C4-2B (cell line): Measurements from ENCODE around the gene PRKG1.

Source experiments
- H3K27ac ChIP-seq: fragments of 450-650 bp; 2 replicates; pipeline ENCODE4 v1.5.1; 2017
- ZFX ChIP-seq: fragments of 450-650 bp; IDR thresholded peaks from 2 replicates; pipeline ENCODE4 v1.6.1; 2017
- TF ChIP-seq, protein P1 (sequence below): fragments of 450-650 bp; conservative IDR thresholded peaks from 2 replicates; pipeline ENCODE4 v1.5.1; 2017; ENCODE audit warnings: mild to moderate bottlenecking

Gene PRKG1

DNA sequence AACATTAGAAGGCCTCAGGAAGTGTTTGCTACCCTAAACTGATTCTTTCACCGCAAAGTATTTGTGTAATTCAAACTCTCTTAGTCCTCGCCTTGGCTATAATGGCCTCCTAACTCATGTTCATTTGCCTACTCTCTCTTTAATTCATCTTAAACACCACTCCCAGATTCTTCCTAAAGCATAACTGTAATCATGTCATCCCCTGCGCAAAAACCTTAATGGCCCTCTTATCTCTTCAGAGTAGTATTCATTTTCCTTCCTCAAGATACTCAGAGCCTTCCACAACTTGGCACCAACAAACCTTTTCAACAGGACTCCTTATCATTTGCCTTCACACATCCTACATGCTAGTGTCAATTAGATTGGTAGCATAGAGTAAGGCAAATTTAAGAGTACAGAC lies 582.2 kb downstream of the PRKG1 start:
- TF ChIP-seq, protein P1, sequence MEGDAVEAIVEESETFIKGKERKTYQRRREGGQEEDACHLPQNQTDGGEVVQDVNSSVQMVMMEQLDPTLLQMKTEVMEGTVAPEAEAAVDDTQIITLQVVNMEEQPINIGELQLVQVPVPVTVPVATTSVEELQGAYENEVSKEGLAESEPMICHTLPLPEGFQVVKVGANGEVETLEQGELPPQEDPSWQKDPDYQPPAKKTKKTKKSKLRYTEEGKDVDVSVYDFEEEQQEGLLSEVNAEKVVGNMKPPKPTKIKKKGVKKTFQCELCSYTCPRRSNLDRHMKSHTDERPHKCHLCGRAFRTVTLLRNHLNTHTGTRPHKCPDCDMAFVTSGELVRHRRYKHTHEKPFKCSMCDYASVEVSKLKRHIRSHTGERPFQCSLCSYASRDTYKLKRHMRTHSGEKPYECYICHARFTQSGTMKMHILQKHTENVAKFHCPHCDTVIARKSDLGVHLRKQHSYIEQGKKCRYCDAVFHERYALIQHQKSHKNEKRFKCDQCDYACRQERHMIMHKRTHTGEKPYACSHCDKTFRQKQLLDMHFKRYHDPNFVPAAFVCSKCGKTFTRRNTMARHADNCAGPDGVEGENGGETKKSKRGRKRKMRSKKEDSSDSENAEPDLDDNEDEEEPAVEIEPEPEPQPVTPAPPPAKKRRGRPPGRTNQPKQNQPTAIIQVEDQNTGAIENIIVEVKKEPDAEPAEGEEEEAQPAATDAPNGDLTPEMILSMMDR = no peak
- TF ChIP-seq ZFX = no peak
- no peak overlapping the region for H3K27ac ChIP-seq

DNA sequence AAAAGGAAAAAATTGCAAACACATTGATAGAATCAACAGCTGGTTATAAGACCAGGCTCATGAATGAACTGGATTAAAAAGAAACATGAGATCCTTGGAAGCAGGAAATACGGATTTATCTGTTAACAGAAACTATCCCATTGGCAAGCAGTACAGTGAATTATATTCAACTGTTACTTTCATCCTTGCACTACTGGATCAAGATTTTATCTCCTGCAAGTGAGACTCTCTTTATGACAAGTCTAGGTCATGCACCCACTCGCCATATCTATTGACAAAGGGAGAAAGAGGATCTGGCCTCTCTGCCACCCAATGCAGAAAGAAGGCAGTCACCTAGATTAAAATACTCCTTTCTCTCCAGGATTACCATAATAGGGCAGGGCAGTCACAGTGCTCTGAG lies 583.7 kb downstream of the PRKG1 start:
- H3K27ac ChIP-seq = no peak overlapping the region
- TF ChIP-seq, protein P1 = no peak

DNA sequence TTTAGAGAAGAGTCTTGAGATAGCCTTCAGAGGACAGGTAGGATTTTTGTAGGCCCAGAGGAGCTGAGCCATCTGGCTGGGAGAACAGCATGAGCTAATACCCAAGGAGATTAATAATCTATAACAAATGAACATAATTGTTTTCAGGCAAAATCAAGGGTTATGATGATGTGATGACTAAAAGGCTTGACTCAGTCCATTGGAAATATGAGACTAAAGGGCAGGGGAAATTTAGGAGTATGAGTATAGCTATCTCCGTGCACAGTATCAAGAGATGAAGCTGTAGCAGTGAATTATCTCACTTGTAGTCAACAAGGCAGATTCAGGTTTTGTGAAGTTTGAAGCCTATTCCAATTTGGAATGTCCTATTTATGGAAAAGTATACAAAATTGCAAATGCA lies 585.1 kb downstream of the PRKG1 start:
- TF ChIP-seq ZFX = no peak
- TF ChIP-seq, protein P1 = no peak
- H3K27ac ChIP-seq = no peak overlapping the region

DNA sequence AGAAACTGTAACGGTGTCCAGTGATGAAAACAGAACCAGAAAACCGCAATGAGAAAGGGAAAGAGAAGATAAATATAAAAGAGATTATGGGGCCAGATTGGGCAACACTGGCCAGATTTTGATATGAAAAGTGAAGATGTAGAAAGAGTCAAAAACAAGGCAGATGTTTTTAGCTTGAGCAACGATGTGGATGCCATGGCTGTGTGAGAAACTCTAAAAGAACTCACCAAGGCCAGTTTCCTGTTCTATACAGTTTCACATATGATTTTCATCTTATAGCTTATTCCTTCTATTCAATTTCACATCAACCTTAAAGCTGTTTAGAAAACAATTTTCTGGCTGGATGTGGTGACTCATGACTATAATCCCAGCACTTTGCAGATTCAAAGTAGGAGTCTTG lies 588.8 kb downstream of the PRKG1 start:
- no peak overlapping the region for H3K27ac ChIP-seq
- TF ChIP-seq ZFX = no peak
- TF ChIP-seq, protein P1 = no peak

DNA sequence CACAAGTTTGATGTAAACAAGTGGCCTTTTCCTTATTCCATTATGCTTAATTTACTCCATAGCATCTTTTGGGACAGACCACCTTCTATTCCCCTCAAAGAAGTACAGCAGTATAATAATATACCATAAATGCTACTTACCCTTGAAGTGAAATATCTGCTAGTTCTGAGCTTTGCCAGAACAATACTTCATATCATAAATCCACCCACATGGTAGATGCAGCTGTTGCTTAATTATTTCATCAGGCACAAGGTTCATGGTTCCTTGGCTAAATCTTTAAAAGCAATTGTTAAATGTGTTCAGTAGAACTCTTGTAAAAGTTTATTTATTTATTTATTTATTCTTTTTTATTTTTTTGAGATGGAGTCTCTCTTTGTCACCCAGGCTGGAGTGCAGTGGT lies 592.2 kb downstream of the PRKG1 start:
- no peak overlapping the region for H3K27ac ChIP-seq

DNA sequence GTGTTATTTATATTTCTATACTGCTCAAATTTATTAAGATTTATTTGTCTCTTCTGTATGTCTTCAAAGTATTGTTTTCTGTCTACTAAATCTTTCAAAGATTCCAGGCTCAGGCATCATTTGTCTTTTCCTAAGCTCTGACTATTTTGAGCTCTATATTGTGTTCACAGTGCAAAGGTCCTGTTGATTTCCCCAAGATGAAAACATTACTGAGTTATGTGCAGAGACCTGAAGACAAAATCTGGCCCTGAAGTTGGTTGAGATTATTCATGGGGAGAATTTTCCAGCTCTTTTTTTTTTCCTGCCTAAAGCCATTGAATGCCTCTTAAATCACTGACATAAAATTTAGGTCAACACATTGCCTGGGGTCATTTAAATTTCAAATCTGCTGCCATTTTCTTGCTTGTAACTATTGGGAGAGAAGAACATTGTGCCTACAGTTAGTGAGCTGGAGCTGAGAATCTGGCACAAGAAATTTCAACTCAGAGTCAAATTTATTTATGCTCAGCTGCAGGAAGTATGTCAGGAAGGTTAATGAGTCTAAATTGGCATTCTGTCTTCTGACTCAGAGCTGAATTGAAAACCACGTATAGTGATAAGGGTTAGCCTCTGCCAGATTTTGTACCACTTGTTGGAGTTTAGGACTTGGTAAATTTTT lies 593.5 kb downstream of the PRKG1 start:
- TF ChIP-seq ZFX = no peak
- TF ChIP-seq, protein P1 = no peak
- no peak overlapping the region for H3K27ac ChIP-seq

More for the DNA sequence above, 592.2 kb downstream of the PRKG1 start:
- no peak for TF ChIP-seq ZFX
- TF ChIP-seq, protein P1 = no peak

DNA sequence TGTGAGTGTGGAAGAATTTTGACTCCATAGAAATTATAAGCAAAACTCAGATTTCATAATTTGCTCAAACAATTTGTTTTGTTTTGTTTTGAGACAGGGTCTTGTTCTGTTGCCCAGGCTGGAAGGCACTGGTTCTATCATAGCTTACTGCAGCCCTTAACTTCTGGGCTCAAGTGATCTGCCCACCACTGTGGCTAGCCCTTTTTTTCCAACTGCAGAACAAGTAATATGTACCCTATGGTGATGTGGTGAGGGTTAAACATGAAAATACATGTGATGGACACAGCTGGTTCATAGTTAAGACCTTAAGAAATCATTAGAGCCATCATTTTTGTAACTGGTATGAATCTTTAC lies 594.0 kb downstream of the PRKG1 start:
- H3K27ac ChIP-seq = no peak overlapping the region
- TF ChIP-seq, protein P1 = no peak
- no peak for TF ChIP-seq ZFX
